ENCODE measurements around the gene CDH23.

GRCh38 chr10:71489077-71489476, 92.4 kb downstream of the CDH23 start:
- TF ChIP-seq, protein P1, sequence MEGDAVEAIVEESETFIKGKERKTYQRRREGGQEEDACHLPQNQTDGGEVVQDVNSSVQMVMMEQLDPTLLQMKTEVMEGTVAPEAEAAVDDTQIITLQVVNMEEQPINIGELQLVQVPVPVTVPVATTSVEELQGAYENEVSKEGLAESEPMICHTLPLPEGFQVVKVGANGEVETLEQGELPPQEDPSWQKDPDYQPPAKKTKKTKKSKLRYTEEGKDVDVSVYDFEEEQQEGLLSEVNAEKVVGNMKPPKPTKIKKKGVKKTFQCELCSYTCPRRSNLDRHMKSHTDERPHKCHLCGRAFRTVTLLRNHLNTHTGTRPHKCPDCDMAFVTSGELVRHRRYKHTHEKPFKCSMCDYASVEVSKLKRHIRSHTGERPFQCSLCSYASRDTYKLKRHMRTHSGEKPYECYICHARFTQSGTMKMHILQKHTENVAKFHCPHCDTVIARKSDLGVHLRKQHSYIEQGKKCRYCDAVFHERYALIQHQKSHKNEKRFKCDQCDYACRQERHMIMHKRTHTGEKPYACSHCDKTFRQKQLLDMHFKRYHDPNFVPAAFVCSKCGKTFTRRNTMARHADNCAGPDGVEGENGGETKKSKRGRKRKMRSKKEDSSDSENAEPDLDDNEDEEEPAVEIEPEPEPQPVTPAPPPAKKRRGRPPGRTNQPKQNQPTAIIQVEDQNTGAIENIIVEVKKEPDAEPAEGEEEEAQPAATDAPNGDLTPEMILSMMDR (IDR thresholded peaks at IDR 0.05; ENCODE audit: poor library complexity, severe bottlenecking): no peak
- TF ChIP-seq SMC3 (conservative IDR thresholded peaks at IDR 0.05; ENCODE audit: poor library complexity) (no peak), EZH2 (IDR thresholded peaks at IDR 0.05; ENCODE audit: borderline replicate concordance, insufficient read depth, low read length, poor library complexity, severe bottlenecking) (no peak), REST (IDR thresholded peaks at IDR 0.05; ENCODE audit: borderline replicate concordance) (no peak)

Measured in neural cell (in vitro differentiated cells).